Thyroid gland (tissue), 4 donors: ENCODE measurements around the gene KRTAP1-3.

Experiments
- CTCF ChIP-seq, 6 experiments: fragments of 200-600 bp in 3 of 6; fragments of 450-650 bp in 3 of 6; sonication (generic) in 3 of 6; IDR thresholded peaks; one replicate each; pipeline ENCODE4 v1.5.1; 2016 to 2019; ENCODE audit warnings: antibody characterized with exemption in 6 of 6, mild to moderate bottlenecking in 2 of 6, inconsistent platforms in 1 of 6, moderate library complexity in 1 of 6
- POLR2A ChIP-seq, 2 donors: fragments of 450-650 bp; IDR thresholded peaks; one replicate each; pipeline ENCODE4 v1.6.1; 2017; ENCODE audit warnings: antibody characterized with exemption in 2 of 2, mild to moderate bottlenecking in 2 of 2, moderate library complexity in 1 of 2

GRCh38 chr17:41024697-41025096 lies 10.0 kb downstream of the KRTAP1-3 start:
- TF ChIP-seq CTCF (IDR thresholded peaks at IDR 0.05) (no peak), POLR2A (IDR thresholded peaks at IDR 0.05) (no peak)
